Nucleus accumbens (tissue), 56 donors: ENCODE data around the gene BAHCC1.
A peak's percentile ranks its signal among the peaks of the same experiment; 100 is the strongest.

ENCODE experiments used
- DNase-seq, 56 donors: peaks; one replicate each; lab custom pipeline; 2025; lab: John Stamatoyannopoulos, UW

Gene BAHCC1

DNA sequence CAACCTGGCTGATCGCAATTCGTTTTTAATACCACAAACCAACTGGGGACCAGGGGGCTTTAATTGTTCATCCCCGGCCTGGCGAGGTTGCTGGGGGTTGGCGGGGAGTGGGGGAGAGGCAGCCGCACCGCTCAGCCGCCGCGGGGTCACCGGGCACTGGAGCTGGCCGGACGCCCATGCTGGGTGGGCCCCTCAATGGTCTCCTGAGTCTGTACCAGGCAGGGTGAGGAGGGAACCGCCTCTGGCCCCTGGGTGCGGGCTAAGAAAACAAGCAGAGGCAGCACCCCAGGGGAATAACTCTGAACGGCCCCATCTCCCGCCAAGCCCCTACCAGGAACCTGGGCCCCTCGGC lies 73.5 kb downstream of the BAHCC1 start:
- DNase-seq: no peak

DNA sequence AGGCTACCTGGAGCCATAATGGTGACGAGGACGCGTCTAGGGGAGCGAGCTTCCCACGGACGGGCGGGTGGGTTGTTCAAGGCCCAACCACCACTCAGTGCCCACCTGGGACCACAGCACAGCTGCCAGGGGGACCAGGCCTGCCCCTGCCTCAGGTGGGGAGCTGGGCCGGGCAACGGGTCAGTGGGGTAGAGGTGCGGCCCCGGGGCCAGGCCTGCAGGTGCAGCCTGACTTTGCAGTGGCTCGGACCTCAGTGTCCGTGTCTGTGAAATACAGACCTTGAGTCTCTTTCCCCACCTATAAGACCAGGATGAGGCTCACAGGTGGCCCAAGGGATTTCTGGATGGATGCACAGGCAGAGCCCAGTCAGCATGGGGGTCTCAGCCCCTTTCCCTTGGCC lies 74.0 kb downstream of the BAHCC1 start:
- no peak for DNase-seq

DNA sequence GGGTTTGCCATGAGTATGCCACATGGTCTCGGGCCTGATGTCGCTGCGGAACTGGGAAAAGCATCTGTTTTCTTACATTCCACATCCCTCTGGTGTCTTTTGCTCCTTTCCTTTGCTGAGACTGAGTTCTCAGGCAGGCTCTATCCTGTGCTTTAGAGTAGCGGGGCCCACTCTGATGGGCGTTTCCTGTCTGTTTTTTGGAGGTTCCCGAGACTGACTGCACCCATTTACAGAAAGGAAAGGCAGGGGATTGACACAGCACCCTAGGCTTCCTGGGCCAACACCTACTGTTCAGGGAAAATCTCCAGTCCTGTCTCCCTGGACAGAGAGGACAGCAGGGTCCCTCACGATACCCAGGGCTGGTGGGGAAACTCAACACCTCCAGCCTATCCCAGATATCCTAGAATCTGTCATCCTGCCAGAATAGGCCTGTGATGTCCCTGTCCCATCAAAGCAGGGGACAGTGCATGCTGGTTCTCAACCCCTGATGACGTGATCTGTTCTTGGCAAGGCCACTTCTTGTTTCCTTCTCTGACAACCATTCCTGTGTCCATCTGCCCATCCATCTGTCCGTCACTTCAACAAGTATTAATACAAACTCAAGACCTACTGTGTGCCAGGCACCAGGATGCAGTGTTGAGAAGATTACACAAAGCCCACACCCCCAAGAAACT lies 75.2 kb downstream of the BAHCC1 start:
- peak in 4 of 56 donors; percentile 14 to 29 (median 24) for DNase-seq

DNA sequence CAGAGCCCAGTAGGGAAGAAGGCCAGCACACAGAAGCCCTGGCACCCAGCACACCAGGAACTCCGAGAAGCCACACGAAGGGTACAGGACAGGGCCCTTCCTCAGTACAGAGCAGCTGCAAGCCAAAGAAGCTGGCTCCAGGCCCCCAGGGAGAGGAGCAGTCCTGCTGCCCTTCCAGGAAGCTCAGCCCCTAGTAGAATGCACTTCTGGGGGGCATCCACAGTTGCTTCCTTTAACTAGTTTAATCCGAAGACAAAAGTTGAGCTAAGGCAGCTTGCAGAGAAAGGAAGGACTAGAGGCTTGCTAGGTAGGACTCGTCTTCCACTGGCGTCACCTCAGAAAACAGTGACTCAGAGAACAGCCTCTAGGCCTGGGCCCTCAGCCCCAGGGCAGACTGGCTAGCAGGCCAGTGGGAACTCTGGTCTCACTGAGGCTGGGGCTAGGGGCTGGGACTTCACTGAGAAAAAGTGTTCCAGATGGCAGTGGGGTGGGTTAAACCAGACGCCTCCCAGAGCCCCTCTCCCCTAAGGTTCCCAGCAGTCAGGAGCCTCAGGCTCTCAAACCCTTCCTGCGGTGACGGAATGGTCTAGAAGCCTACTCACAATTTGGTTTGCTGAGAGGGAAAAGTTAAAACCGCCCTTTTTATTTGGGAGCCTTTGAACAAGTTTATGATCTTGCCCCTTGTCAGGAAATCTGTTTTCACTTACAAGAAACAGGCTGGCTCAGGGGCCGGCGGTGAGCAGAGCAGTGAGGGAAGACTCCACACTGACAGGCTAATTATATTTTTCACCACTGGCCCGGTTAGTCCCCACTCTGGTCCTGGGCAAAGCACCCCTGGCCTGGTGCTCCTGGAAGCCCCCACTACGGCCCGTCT lies 75.9 kb downstream of the BAHCC1 start:
- DNase-seq: no peak

DNA sequence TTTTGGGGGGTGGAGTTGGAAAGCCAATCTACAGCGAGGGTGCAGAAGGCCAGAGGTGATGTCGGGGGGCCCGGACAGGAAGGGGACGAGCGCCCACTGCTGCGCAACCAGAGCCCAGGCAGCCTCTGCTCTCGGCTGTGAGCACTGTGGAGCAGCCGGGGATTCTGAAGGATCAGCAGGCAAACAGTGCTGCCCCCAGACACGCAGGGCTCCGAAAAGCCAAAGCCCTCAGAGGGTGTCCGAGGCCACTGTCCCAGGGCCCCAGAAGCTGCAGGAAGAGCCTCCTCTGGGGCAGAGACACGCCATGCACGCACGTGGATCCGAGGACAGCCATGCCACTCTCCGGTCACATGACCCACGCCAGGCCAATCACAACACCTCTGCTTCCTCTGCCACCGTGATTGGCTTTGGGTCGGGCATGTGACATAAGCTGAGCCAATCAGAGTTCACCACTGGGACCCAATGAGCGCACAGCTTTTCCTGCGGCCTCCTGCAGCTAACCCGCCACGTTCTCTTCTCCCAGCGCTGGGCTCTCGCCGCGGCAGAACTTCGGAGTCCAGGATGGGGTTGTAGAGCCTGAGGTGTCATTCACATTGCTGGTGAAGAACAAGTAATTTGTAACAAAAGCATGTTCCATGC lies 76.7 kb downstream of the BAHCC1 start:
- DNase-seq: peak in 55 of 56 donors; percentile 25 to 91 (median 73)

DNA sequence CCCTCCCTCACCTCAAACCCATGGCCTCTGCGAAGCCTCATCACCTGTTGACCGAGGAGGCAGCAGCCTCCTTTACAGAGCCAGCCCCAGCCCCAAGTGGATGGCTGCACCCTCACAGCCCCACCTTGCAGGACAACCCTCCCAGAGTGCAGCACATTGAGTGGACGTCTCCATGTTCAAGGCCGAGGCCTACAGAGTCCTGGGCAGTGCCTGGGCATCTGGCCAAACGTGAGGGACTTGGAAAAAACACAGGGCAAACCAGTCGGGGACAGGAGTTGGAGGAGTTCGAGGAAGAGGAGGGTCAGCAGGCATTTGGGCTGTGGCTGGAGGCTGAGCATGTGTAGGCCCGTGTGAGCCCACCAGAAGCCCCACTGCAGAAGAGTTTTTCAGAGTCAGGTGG lies 77.8 kb downstream of the BAHCC1 start:
- no peak for DNase-seq

DNA sequence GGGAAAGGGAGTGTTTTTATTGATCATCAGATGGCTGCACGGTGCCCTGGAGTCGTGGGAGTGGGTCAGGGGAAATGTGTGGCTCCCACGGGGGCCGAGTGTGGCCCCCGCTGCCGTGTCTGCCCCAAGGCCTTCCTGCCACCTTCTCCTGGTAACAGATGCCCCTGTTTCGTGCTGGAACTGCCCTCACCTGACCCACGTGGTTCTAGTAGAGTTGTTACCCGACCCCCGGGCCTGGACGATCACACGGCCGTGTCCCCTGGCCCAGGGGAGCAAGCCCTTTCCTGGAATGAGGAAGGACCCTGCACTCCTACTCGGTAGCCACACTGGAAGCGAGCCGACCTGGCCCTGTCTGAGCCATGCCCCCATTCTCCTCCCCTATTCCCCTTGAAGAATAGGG lies 79.7 kb downstream of the BAHCC1 start:
- DNase-seq: no peak

DNA sequence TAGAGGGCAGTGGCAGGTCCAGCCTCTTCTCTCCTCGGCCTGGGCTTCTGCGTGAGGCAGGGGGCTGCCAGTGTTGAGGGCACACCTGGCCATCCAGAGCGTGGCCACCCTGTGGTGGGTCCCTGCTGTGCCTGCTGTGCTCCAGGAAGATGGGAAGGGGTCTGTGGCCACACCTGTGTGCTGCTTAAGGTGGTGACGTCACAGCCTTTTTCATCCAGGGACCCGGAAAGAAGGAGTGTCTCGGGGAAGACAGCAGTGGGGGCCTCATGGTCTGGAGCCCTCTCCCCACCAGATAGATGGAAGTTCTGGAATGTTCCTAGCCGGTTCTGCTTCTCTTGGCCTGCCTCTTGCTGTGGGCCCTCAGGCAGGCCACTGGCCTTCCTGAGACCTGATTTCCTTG lies 80.8 kb downstream of the BAHCC1 start:
- DNase-seq: no peak

DNA sequence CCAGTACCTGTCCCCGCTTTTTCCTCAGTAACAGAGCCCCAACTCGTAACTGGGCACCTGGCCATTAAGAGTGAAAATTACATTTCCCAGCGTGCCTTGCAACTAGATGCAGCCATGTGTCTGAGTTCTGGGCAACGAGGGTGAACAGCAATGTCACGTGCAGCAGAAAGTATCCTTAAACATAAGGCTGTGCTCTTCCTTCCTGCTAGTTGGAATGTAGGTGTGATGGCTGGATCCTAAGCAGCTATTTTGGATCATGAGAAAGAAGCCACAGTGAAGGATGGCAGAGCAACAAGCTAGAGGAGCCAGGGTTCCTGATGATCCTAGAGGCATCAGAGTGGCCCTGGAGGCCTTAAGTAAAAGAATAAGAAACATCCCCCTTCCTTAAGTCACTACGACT lies 81.4 kb downstream of the BAHCC1 start:
- DNase-seq: no peak

DNA sequence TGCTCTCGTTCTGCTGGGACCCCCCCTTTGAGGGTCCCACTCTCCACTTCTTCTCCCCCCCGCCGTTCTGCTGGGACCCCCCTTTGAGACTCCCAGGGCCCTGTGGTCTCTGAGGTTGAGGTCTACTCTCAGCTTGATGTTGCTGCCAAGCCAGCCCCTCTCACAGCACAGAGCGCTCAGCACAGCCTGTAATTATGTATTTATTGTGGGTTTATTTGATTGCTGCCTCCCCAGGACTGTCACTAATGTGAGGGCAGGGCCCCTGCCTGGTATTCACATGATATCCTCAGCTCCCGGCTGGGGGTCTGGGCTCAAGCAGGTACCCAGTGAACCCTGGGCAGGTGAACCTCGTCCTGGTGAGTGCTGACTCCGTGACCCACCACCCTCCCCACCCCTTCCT lies 81.9 kb downstream of the BAHCC1 start:
- DNase-seq: no peak

DNA sequence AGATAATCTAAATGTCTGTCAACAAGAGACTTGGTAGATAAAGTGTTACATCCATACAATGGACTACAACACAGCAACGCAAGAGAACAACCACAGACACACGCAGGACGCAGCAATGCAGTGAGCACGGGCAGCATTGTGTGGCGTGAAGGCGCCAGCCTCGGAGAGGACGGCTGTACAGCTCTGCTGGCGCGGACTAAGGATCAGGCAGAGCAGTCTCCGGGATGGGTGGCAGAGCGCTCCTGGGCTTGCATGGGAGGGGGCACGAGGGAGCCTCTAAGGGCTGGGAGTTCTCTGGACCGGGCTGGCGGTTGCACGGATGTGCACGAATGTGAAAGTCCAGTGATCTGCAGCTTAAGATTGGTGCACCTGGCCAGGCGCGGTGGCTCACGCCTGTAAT lies 82.9 kb downstream of the BAHCC1 start:
- DNase-seq: no peak

DNA sequence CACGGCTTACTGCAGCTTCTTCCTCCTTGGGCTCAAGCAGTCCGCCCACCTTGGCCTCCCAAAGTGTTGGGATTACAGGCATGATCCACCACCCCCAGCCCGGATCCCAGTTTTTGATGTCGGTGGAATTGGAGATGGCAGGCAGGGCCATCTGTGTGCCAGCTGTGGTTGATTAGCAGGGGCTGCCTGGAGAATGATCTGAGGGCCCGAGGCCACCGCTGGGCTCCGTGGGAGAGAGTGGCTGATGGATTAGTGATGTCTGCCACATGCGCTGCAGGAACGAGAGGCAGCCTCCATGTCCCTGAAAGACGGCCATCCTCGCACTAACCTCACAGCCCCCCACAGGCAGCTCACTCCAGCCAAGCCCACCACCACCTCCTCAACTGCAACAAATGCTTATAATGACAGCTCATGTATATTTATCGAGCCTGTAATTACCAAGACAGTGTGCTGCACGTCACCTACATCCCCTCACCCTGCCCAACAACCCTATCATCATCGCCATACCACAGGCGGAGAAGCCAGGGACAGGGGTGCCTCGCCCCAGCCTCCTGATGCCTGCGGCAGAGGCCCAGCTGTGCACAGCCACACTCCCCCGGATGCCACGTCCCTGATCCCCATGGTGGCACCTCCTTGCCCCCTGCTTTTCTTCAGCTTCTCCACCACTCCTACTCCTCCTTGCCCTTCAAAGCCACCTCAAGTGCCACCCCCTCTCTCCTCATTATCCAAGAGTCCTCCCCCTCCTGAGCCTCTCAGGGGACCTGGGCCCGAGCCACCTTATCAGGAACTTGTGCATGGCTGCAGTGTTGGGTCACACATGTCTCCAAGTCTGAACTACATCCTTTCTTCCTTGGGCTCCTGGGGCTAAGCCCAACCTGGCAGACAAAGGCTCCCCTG lies 84.2 kb downstream of the BAHCC1 start:
- no peak for DNase-seq

DNA sequence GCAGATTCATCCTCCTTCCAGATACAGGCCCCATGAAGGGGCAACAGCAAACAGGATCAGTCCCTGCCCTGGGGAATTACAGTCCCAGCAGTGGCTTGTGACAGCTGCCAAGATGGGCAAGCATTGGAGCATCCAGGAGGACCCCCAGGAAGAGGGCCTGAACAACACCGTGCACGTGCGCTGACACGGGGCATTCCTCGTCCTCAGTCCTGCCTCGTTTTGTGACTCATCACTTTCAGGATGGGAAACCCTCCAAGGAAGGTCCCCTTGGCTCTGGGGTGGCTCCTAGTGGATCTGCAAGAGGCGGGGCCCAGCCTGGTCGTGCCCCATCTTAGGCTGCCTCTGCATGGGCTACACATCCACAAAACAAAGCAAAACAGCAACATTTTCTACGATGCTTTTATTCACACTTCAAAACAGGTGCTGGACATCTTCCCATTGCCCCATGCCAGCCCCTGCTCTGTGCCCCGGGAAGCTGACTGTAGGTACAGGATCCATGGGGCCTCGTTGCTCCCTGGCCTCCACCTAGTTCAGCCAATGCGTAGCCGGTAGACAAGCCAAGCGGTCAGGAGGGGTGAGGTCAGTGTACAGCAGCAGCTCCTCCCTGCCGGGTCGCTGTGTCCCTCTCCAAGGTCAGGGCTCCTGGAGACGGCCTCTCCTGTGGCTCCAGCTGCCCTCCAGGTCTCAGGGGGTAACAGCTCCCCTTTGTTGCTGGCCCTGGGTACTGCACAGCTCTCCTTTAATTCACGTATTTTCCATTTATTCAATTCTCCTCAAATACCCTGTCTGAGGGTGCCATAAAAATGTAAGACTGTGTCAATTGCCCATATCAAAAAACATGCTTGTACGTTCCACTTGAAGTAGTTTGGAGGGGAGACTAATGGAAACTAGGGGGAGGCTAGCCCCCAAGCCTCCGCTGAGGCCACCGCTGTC lies 85.1 kb downstream of the BAHCC1 start:
- DNase-seq: no peak

DNA sequence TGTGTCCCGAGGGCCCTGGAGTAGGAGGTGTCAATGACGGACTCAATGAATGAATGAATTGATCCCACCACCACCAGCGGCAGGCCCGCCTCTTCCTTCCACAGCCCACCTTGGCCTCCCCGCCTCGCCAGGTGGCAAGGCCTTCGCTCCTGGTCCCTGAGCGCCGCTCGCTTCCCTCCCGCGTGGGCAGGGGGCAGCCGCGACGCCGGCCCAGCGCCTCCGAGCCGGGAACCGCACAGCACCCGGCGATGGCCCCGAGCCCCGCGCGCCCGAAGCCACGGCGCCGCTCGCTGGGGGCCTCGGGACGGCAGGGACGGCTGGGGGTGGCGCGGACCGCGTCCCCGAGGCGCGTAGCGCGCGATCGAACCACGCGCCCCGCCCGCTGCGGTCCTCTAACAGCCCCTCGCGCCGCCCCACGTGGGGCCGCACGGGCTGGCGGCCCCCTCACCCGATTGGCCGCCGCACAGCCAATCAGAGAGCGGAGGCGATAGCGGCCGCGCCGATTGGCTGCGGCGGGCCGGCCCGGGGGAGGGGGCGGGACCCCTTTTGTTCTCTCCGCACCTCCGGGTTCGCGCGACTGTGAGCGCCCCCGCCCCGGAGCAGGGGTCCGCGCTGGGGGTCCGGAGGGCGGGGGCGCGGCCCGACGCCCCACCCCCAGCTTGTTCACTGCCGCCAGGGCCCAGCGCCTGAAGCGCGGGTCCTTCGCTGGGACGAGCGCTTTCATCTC lies 86.0 kb downstream of the BAHCC1 start:
- peak in 51 of 56 donors; percentile 14 to 85 (median 62) for DNase-seq

DNA sequence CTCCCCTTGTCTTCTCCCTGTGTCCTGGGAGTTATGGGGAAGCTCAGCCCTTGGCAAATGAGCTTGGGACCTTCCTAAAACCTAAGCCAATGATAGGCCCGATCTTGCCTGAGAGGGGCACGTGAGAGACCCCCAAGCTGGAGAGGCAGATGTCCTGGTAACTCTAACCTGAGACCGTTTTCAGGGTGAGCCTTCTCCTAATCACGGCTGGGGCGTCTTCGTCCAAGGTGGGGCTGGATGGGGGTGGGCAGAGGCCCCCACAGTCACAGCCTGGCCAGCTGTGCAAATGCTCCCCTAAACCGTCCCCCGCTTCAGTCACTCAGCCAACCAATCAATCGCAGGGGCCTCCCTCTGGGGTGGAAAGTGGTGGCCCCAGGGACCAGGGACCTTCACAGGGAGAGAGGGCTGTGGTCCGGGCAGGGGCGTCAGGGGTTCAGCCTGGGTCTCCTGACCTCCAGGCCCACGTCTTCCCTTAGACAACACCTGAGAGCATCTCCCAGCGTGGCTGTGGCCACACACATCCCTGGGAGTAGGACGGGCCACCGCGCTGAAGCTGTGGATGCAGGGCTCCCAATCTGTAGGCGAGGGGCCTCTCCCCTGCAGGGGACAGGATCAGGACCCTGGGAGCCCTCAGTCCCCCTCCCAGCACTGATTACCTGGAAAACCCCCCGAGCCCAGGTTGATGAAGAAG lies 86.7 kb downstream of the BAHCC1 start:
- DNase-seq: no peak

DNA sequence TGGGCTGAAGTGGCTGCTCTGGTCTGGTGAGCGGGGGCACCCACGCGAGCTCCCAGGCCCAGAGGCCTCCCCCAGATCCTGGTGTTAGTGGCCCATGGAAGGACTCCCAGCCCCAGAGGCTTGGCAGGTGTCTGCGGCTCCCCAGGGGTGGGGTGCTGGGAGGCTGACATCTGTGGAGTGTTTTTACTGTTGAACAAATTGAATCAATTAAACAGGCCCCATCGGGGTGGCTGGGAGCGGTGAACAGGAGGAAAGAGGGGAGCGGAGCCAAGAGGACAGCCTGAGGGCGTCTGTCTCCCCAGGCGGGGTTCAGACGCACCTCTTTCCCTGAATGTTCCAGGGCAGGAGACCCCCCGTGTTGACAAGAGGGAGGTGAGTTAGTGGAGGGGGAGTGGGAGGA lies 87.4 kb downstream of the BAHCC1 start:
- no peak for DNase-seq

DNA sequence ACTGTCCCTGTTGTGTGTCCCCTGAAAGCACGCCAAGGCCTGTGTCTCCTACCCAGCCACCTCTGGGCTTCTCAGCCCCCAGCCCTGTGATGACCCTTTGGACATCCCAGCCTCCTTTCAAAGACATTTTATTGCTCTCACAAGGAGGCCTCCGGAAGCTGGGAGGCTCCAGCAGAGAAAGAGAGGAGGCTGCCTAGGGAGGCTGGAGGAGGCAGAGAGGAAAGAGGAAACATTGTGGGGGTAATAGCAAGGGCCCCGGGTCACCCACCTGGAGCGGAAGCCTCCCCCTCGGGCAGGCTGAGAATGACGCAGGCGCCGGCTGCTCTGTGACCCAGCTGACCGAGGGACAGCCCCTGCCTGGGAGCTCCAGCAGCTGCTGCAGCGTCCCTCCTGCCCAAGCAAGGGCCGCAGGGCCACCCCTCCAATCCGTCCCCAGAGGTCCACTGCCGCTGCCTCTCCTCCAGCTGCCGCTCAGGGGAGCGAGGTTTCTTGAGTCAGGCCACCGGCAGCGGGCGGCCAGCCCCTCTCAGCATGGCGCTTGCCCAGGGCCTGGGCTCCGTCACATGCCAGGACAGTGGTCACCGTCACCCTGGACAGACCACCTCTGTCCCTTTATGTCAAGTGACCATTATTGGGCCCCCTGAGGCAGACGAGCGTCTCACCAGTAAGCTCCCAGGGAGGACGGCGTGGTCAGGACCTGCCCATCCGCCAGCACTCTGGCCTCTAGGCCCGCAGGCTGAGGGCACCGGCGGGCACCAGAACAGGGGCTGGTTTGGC lies 88.0 kb downstream of the BAHCC1 start:
- no peak for DNase-seq

DNA sequence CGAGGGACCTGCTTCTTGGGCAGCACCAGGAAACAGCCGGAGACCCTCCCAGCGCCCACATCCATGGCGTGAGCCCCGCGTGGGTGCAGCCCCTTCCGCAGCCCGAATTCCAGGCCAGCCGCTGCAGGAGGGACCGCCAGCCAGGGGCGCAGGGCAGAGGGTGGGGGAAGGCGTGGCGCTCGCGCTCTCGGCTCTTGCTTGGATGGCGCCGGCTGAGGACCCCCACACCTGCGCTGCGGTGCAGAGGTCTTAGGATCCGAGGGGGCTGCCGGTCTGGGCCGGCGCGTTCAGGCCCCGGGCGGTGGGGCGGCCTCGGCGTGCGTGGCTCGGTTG lies 88.6 kb downstream of the BAHCC1 start:
- DNase-seq: no peak
